Endothelial cell (in vitro differentiated cells): ENCODE measurements around the gene SGSM1. TPM values are rescaled to one million over a fixed set of nuclear protein-coding genes. Genes with fewer than 3 reads are reported as not detected.

Source experiments
- DNase-seq: peaks from one replicate; pipeline ENCODE4 v3.0.0; 2021; ENCODE audit warnings: low spot score
- H3K27ac Mint-ChIP-seq: one replicate; pipeline ENCODE4 v1.8.0; 2021; ENCODE audit warnings: mixed read lengths, inconsistent platforms; ENCODE audit not compliant: unreplicated experiment
- H3K27me3 Mint-ChIP-seq: one replicate; pipeline ENCODE4 v1.8.0; 2021; ENCODE audit warnings: mild to moderate bottlenecking, moderate library complexity, mixed read lengths, inconsistent platforms; ENCODE audit not compliant: unreplicated experiment
- H3K36me3 Mint-ChIP-seq: one replicate; pipeline ENCODE4 v1.8.0; 2021; ENCODE audit warnings: mild to moderate bottlenecking, low read depth, mixed read lengths, inconsistent platforms; ENCODE audit not compliant: unreplicated experiment
- H3K4me1 Mint-ChIP-seq: one replicate; pipeline ENCODE4 v1.8.0; 2021; ENCODE audit warnings: mild to moderate bottlenecking, mixed read lengths, inconsistent platforms; ENCODE audit not compliant: unreplicated experiment
- H3K4me3 Mint-ChIP-seq: one replicate; pipeline ENCODE4 v1.8.0; 2021; ENCODE audit warnings: mild to moderate bottlenecking, mixed read lengths, inconsistent platforms; ENCODE audit not compliant: unreplicated experiment
- H3K9me3 Mint-ChIP-seq: one replicate; pipeline ENCODE4 v1.8.0; 2021; ENCODE audit warnings: mixed read lengths, inconsistent platforms; ENCODE audit not compliant: unreplicated experiment
- total RNA-seq: library from RNA; stranded (reverse); fragmentation: NEBNext Ultra II Directional; extraction: Animal tissue kit (Norgen Biotek cat#: 25700); gene quantifications from one replicate; pipeline ENCODE4 v1.2.1, GENCODE V29; 2021; ENCODE audit not compliant: unreplicated experiment
- TF ChIP-seq, protein P1 (sequence below): fragments of 200-600 bp; sonication (generic); IDR thresholded peaks from one replicate; pipeline ENCODE4 v1.5.0; 2021; ENCODE audit warnings: antibody characterized with exemption; ENCODE audit not compliant: unreplicated experiment

Gene SGSM1
- total RNA-seq, 1 donor from 2014 or later: 2.4 TPM

- Mint-ChIP-seq H3K27ac (no peak overlapping the region), H3K27me3 (peaks cover 1% of the 10 kb centered on the region), H3K36me3 (no peaks in the 10 kb centered on the region), H3K4me1 (no peaks in the 10 kb centered on the region), H3K4me3 (no peak overlapping the region), H3K9me3 (no peaks in the 10 kb centered on the region)
- no peak for DNase-seq
- TF ChIP-seq, protein P1, sequence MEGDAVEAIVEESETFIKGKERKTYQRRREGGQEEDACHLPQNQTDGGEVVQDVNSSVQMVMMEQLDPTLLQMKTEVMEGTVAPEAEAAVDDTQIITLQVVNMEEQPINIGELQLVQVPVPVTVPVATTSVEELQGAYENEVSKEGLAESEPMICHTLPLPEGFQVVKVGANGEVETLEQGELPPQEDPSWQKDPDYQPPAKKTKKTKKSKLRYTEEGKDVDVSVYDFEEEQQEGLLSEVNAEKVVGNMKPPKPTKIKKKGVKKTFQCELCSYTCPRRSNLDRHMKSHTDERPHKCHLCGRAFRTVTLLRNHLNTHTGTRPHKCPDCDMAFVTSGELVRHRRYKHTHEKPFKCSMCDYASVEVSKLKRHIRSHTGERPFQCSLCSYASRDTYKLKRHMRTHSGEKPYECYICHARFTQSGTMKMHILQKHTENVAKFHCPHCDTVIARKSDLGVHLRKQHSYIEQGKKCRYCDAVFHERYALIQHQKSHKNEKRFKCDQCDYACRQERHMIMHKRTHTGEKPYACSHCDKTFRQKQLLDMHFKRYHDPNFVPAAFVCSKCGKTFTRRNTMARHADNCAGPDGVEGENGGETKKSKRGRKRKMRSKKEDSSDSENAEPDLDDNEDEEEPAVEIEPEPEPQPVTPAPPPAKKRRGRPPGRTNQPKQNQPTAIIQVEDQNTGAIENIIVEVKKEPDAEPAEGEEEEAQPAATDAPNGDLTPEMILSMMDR: no peak
These were observed 10.0 kb upstream of the SGSM1 start for GRCh38 chr22:24796056-24796455.

- no peaks in the 10 kb centered on the region for H3K4me1 Mint-ChIP-seq
- no peak for DNase-seq
- TF ChIP-seq, protein P1: no peak
- no peaks in the 10 kb centered on the region for H3K36me3 Mint-ChIP-seq
- H3K27ac Mint-ChIP-seq: no peak overlapping the region
- H3K9me3 Mint-ChIP-seq: no peaks in the 10 kb centered on the region
- H3K4me3 Mint-ChIP-seq: no peak overlapping the region
- H3K27me3 Mint-ChIP-seq: peaks cover 1% of the 10 kb centered on the region
These were observed 9.2 kb upstream of the SGSM1 start for GRCh38 chr22:24796860-24797259.

DNA sequence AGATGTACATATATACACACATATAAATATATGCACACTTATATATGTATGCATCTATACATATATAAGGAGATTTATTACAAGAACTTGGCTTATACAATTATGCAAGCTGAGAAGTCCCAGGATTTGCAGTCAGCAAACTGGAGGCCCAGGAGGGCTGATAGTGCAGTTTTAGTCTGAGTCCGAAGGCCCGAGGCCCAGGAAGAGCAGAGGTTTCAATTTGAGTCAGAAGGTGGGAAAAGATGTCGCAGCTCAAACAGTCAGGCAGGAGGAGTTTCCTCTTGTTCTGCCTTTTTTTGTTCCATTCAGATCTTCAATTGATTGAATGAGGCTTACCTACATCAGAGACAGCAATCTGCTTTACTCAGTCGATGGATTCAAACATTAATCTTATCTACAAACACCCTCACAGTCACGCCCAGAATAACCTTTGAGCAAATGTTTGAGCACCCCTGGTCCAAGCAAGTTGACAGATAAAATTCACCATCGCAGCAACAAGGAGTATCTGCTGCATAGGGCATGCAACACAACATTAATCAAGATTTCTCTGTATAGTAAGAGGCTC, 4.0 kb upstream of the SGSM1 start:
- Mint-ChIP-seq H3K36me3 (no peaks in the 10 kb centered on the region), H3K27me3 (peaks cover 4% of the 10 kb centered on the region), H3K27ac (no peak overlapping the region), H3K4me3 (no peak overlapping the region), H3K9me3 (no peaks in the 10 kb centered on the region), H3K4me1 (no peaks in the 10 kb centered on the region)
- no peak for DNase-seq
- TF ChIP-seq, protein P1: no peak

DNA sequence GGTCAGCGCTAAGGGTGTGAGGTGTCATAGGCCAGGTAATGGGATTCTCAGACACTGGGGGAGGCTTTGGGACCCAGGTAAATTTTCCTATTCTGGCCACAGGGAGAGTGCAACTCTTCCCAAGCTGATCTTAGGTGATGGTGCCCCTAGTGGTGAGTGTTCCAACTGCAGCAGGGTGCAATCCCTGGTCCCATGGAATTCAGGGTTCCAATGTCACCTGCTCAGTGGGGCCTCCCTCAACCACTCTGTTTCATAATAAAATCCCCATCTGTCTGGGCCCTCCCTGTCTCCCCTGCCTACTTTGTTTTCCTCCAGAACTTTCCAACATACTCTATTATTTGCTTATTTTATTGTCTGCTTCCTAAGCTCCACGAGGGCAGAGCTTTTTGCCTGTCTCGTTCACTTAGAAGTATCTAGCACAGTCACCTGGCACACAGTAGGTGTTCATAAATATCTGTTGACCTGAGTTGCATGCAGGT, 2.9 kb upstream of the SGSM1 start:
- TF ChIP-seq, protein P1: peak; percentile 91
- peaks cover 7% of the 10 kb centered on the region for H3K27me3 Mint-ChIP-seq
- no peaks in the 10 kb centered on the region for H3K4me1 Mint-ChIP-seq
- H3K36me3 Mint-ChIP-seq: no peaks in the 10 kb centered on the region
- no peak overlapping the region for H3K4me3 Mint-ChIP-seq
- H3K9me3 Mint-ChIP-seq: no peaks in the 10 kb centered on the region
- DNase-seq: peak; percentile 77
- no peak overlapping the region for H3K27ac Mint-ChIP-seq

DNA sequence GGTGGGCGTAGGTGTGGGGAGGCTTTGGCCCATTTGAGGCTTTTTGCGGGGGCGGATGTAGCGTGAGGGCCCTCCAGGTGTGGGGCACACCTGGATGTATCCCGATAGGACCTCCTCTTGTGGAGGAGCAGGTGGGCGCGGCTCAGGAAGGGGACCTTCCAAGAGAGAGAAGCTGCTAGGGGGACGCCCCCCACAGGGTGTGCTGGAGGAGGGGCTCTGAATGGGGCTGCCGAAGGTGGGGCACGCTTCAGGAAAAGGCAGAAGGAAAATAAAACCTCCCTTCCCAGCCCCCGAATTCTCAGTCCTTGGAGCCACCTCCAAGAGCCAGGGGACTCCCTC, 621 bp downstream of the SGSM1 start:
- Mint-ChIP-seq H3K27ac (no peak overlapping the region), H3K27me3 (peaks cover 9% of the 10 kb centered on the region), H3K36me3 (no peaks in the 10 kb centered on the region), H3K9me3 (no peaks in the 10 kb centered on the region), H3K4me1 (peaks cover 17% of the 10 kb centered on the region), H3K4me3 (peak overlapping the region; percentile 82)
- TF ChIP-seq, protein P1: no peak
- no peak for DNase-seq
